Uterus (tissue), 2 donors: ENCODE measurements around the gene RTCB.

Source experiments
- POLR2A ChIP-seq, 2 donors: fragments of 450-650 bp; IDR thresholded peaks; one replicate each; pipeline ENCODE4 v1.6.1; 2016; ENCODE audit warnings: antibody characterized with exemption in 2 of 2, mild to moderate bottlenecking in 1 of 2, moderate library complexity in 1 of 2
- TF ChIP-seq, protein P1 (sequence below), 4 experiments: fragments of 200-600 bp in 2 of 4; fragments of 450-650 bp in 2 of 4; sonication (generic) in 2 of 4; IDR thresholded peaks; one replicate each; pipeline ENCODE4 v1.5.1; 2016 to 2019; ENCODE audit warnings: antibody characterized with exemption in 4 of 4, mild to moderate bottlenecking in 2 of 4, moderate library complexity in 1 of 4

- TF ChIP-seq, protein P1, sequence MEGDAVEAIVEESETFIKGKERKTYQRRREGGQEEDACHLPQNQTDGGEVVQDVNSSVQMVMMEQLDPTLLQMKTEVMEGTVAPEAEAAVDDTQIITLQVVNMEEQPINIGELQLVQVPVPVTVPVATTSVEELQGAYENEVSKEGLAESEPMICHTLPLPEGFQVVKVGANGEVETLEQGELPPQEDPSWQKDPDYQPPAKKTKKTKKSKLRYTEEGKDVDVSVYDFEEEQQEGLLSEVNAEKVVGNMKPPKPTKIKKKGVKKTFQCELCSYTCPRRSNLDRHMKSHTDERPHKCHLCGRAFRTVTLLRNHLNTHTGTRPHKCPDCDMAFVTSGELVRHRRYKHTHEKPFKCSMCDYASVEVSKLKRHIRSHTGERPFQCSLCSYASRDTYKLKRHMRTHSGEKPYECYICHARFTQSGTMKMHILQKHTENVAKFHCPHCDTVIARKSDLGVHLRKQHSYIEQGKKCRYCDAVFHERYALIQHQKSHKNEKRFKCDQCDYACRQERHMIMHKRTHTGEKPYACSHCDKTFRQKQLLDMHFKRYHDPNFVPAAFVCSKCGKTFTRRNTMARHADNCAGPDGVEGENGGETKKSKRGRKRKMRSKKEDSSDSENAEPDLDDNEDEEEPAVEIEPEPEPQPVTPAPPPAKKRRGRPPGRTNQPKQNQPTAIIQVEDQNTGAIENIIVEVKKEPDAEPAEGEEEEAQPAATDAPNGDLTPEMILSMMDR (IDR thresholded peaks at IDR 0.05): no peak
- TF ChIP-seq POLR2A (IDR thresholded peaks at IDR 0.05): no peak
These were observed 68.1 kb downstream of the RTCB start for GRCh38 chr22:32343941-32344340.
